ENCODE data around the gene NOPCHAP1.
"Not testable (repeated sequence)": the region's sequence is repeated elsewhere in the genome, so short reads cannot be mapped to it uniquely, and the experiment has no call there.

Gene NOPCHAP1

DNA sequence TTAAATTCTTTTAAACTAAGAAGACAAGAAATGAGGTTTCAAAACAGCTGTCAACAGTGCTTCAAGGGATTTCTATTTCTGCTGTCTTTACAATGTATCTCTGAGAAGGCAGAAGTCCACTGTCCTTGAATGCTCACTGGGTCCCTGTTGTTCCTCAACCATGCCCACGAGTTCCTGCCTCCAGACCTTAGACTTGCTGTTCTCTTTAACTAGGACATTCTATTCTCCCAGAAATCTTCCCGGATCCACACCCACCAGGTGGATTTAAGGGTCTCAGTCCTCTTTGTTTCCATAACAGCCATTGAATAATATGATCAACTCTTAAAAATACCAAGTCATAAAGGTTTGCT lies 21.3 kb upstream of the NOPCHAP1 start:
- DNase-seq (ENCODE audit: low read depth, low spot score) = no peak

DNA sequence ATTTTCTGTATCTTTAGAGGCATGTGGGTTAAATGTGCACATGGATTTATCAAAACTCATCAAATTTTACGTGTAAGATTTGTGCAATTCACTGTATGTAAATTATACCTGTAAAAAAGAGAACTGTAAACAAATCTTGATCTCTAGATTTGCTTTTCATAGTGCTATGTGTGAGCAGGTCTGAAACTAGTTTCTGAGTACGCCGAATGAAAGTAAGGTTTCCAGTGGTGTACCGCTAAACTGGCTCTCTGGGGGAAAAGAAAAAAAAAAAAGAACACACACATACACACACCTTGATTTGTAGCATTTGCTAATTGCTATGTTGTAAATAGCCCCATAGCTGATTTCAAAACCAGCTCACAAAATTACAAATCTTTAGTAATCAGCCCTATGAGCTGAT lies 19.4 kb upstream of the NOPCHAP1 start:
- DNase-seq (ENCODE audit: low read depth, low spot score) = no peak

GRCh38 chr12:104969343-104969742 lies 16.8 kb upstream of the NOPCHAP1 start:
- no peak for DNase-seq (ENCODE audit: low read depth, low spot score)

DNA sequence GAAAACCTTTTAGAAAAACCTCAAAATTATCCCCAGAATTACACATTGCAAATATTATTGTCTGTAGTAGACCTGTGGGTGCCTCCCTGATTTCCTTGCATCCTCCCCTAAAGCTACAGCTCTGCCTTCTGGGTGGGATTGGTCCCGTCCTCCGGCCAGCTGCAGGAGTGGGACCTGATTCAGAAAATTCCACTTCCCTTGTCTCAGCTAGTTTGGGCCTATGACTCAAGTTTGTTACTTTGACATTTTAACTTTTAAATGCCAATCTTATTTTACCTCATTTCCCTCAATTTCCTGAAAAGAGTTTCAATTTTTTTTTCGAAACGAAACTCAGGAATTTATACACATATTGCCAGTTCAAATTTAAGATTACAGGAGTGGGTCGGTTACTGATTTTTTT lies 14.8 kb upstream of the NOPCHAP1 start:
- DNase-seq (ENCODE audit: low read depth, low spot score) = no peak

DNA sequence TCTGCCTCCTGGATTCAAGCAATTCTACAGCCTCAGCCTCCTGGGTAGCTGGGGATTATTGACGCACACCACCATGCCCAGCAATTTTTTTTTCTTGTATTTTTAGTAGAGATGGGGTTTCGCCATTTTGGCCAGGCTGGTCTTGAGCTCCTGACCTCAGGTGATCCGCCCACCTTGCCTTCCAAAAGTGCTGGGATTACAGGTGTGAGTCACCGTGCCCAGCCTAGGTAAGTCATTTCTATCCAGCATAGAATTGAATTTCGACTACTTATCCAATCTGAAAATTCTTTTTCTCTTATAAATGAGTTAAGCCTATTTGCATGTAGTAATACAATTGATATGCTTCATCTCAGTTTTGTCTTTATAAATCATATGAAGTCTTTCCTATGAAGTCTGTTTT lies 12.9 kb upstream of the NOPCHAP1 start:
- DNase-seq (ENCODE audit: low read depth, low spot score) = no peak

GRCh38 chr12:104974626-104975290 lies 11.4 kb upstream of the NOPCHAP1 start:
- DNase-seq (ENCODE audit: low read depth, low spot score) = no peak

GRCh38 chr12:104975587-104976343 lies 10.4 kb upstream of the NOPCHAP1 start:
- no peak for DNase-seq (ENCODE audit: low read depth, low spot score)

DNA sequence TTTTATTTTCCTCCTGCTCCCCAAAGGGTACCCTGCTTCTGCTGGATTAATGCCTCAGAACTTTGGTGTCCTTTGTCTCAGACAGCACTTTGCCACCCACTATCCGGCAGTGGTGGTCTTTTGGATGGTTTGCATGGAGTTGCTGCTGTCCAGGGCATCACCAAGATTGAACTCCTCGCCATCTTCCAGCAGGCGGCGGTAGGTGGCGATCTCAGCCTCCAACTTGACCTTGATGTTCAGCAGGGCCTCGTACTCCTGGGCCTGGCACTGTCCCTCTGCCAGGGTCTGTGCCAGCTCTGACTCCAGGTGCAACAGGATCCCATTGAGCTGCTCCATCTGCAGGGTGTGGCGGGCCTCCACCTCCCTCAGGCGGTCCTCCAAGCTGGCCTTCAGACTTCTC lies 9.4 kb upstream of the NOPCHAP1 start:
- no peak for DNase-seq (ENCODE audit: low read depth, low spot score)

DNA sequence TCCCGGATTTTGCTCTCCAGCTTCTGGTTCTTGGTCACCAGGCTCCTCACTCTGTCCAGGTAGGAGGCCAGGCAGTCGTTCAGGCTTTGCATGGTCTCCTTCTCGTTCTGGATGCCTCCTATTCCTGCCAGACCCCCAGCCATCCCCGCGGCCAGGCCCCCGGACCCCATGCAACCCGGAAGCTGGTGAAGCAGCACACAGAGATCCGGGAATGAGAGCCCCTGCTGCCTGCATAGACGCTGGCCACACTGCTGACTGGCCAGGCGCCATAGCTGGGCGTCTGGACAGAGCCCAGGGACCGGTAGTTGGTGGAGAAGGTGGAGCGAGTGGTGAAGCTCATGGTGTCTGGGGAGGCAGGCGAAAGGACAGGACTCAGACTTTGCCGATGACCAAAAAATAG lies 8.4 kb upstream of the NOPCHAP1 start:
- DNase-seq (ENCODE audit: low read depth, low spot score) = not testable (repeated sequence)

- no peak for DNase-seq (ENCODE audit: low read depth, low spot score)
Measured at GRCh38 chr12:104985206-104985605, 910 bp upstream of the NOPCHAP1 start.

DNA sequence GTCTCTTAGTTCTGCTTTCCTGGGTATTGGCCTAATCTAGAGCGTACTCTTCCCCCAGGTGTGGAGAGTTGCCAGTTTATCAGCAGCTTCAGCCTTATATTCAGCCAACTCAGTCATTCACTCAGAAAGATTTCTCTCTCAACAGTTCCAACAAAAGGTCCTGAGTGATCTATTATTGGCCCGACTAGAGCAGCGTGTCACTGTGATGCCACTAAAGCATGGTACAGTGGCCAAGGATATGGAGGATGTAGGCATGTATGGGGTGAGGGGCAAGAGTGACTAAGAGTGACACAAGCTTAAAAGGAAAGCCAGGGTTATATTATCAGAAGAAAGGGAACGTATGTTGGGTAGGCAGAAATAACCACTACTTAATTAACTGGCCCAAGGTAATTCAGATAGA lies 4.8 kb downstream of the NOPCHAP1 start:
- DNase-seq (ENCODE audit: low read depth, low spot score) = no peak

GRCh38 chr12:104991565-104992128 lies 5.5 kb downstream of the NOPCHAP1 start:
- no peak for DNase-seq (ENCODE audit: low read depth, low spot score)

DNA sequence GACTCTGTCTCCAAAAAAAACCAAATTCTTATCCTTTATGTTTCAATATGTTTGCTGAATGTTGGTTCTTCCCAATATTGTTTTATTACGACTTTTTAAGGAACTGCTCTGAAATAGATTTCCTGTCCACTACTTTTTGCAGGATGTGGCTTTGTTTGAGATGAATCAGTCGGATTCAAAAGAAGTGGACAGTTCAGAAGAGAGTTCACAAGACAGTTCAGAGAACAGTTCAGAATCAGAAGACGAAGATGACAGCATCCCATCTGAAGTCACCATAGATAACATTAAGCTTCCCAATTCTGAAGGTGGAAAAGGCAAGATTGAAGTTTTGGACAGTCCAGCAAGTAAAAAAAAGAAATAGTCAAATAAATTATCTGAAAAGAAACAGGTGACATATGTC lies 8.2 kb downstream of the NOPCHAP1 start:
- no peak for DNase-seq (ENCODE audit: low read depth, low spot score)

DNA sequence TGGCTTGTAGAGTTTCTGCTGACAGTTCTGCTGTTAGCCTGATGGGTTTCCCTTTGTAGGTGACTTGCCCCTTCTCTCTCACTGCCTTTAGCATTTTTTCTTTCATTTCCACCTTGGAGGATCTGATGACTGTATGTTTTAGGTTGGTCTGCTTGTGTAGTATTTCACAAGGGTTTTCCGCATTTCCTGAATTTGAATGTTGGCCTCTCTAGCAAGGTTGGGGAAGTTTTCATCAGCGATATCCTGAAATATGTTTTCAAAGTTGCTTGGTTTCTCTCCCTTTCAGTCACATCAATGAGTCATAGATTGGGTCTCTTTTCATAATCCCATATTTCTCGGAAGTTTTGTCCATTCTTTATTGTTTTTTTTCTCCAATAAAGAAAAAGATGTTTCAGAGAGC lies 11.4 kb downstream of the NOPCHAP1 start:
- DNase-seq (ENCODE audit: low read depth, low spot score) = no peak

DNA sequence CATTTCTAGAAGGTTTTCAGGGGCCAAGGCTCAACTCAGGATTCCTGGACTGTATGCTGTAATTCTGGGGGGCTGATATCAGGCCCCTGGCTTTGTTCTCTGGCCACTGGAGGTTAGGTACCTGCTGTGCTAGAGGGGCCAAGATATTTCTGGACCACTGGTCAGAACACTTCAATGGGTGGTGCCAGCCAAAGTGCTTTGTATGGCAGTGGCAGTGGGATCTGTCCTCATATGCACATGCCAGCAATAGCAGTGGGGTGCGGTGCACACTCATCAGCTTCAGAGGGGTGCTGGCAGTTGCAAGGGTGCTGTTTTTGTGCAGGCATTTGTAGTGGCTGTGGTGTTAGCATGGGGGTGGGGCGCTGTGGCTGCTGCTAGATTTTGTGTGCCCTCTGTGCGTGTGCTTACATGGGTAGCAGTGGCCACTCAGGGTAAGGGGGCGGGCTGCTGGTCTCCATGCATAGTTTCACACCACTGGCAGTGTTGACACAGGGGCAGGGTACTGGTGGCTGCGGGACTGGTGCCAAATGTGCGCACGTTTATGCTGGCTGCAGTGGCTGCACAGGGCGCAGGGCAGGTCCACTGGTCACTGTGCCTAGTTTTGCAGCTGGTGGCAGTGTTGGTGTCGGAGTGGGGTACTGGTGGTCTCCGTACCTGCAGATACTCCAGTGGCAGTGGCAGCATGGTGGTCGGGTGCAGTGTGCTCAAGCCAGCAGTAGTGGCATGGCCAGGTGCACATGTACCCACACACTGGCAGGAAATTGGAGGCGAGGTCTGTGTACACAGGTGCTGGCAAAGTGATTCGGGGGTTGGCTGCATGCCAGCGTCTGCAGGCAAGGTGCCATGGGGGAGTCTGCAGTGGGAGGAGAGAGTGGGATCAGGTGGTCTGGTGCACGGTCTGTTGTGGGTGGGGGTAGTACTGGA lies 12.6 kb downstream of the NOPCHAP1 start:
- DNase-seq (ENCODE audit: low read depth, low spot score) = no peak

DNA sequence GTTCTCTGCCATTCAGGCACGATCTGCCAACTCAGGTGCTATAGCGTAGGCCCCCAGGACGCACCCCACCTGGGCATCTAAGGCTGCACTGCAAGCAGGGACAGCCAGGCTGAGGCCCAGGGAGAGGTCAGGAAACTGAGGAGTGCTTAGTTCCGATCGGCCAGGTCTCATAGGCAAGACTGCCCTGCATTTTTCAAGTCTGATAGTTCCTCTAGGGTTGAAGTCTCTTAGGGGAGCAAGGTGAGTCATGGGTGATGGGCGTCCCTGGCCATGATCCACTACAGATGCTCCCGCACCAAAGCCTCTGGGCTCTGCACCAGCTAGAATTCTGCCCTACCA lies 13.2 kb downstream of the NOPCHAP1 start:
- DNase-seq (ENCODE audit: low read depth, low spot score) = no peak

GRCh38 chr12:105001476-105001875 lies 15.4 kb downstream of the NOPCHAP1 start:
- DNase-seq (ENCODE audit: low read depth, low spot score) = no peak

GRCh38 chr12:105013892-105014291 lies 27.8 kb downstream of the NOPCHAP1 start:
- no peak for DNase-seq (ENCODE audit: low read depth, low spot score)

DNA sequence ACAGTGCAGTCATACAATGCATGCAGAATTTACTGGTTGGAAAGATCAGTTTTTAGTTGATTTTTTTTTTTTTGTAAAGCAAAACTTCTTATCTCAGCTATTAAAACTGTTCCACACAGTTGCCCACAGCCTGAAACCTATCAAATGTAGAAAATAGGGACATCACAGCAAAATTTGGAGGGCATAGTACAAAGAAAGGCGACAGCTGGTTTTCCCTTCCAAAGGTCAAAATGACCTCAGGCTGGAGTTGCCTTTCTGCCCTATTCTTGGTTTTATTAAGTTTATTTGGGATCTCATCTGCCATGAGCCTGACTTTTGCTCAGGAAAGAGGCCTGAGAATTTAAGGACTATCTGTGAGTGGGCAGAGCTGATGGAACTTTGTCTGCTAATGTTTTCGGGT lies 28.5 kb downstream of the NOPCHAP1 start:
- DNase-seq (ENCODE audit: low read depth, low spot score) = no peak

GRCh38 chr12:105015543-105015942 lies 29.4 kb downstream of the NOPCHAP1 start:
- no peak for DNase-seq (ENCODE audit: low read depth, low spot score)

GRCh38 chr12:105018012-105018411 lies 31.9 kb downstream of the NOPCHAP1 start:
- no peak for DNase-seq (ENCODE audit: low read depth, low spot score)

GRCh38 chr12:105018776-105019175 lies 32.7 kb downstream of the NOPCHAP1 start:
- no peak for DNase-seq (ENCODE audit: low read depth, low spot score)
